Breast epithelium (tissue), 4 donors: ENCODE measurements around the gene LELP1. TPM values are rescaled to one million over a fixed set of nuclear protein-coding genes. Genes with fewer than 3 reads are reported as not detected.
"Not testable (repeated sequence)": the region's sequence is repeated elsewhere in the genome, so short reads cannot be mapped to it uniquely, and the experiment has no call there.

Experiments
- DNase-seq, 2 donors: peaks; one replicate each; pipeline ENCODE4 v3.0.0-alpha.2; 2019; ENCODE audit warnings: low spot score in 2 of 2
- H3K27ac ChIP-seq, 2 donors: fragments of 200-600 bp; sonication (generic) in 1 of 2; one replicate each; pipeline ENCODE4 v1.5.1; 2016 to 2019; ENCODE audit warnings: mild to moderate bottlenecking in 1 of 2
- H3K27me3 ChIP-seq, 2 donors: fragments of 200-600 bp; sonication (generic) in 1 of 2; one replicate each; pipeline versions ENCODE4 v1.5.1 to v1.6.0; 2017 to 2019; ENCODE audit warnings: control low read depth in 1 of 2, mild to moderate bottlenecking in 1 of 2
- H3K36me3 ChIP-seq: fragments of 200-600 bp; one replicate; pipeline ENCODE4 v1.5.1; 2019
- H3K4me1 ChIP-seq, 2 donors: fragments of 200-600 bp; sonication (generic); one replicate each; pipeline ENCODE4 v1.5.1; 2016 to 2019; ENCODE audit warnings: control low read depth in 1 of 2
- H3K4me3 ChIP-seq, 3 donors: fragments of 200-600 bp; sonication (generic); 1 replicate in 2 of 3; 2 replicates in 1 of 3; pipeline ENCODE4 v1.5.1; 2016 to 2019; ENCODE audit warnings: mild to moderate bottlenecking in 3 of 3, moderate library complexity in 2 of 3
- H3K9me3 ChIP-seq, 2 donors: fragments of 200-600 bp; sonication (generic) in 1 of 2; one replicate each; pipeline ENCODE4 v1.5.1; 2016 to 2019; ENCODE audit warnings: control low read depth in 1 of 2
- CTCF ChIP-seq, 3 donors: fragments of 450-650 bp; IDR thresholded peaks; one replicate each; pipeline ENCODE4 v1.5.1; 2016 to 2017; ENCODE audit warnings: antibody characterized with exemption in 3 of 3, mild to moderate bottlenecking in 3 of 3, moderate library complexity in 3 of 3
- POLR2A ChIP-seq: fragments of 450-650 bp; IDR thresholded peaks from one replicate; pipeline ENCODE4 v1.6.1; 2016; ENCODE audit warnings: antibody characterized with exemption, mild to moderate bottlenecking, moderate library complexity
- POLR2AphosphoS5 ChIP-seq, 3 donors: sonication (generic); formaldehyde crosslinking; IDR thresholded peaks; one replicate each; pipeline ENCODE4 v1.6.1; 2017; ENCODE audit warnings: antibody characterized with exemption in 3 of 3
- intact Hi-C: fragments of 100-400 bp; cut with DNase I; formaldehyde crosslinking; loops from one replicate; pipeline ENCODE4 v1.15.1; 2023; ENCODE audit warnings: low total_unique reads
- total RNA-seq, 3 donors: library from RNA; depleted of rRNA; stranded (reverse); fragments of >200 nt; gene quantifications; one replicate each; pipeline ENCODE4 v1.1.0, GENCODE V29; 2016

The LELP1 gene
- total RNA-seq, 3 donors from 2014 or later, result not detected

GRCh38 chr1:153180556-153180955 lies 22.7 kb upstream of the LELP1 start:
- Histone ChIP-seq H3K4me3 (no peak overlapping the region), H3K27me3 (no peaks in the 10 kb centered on the region), H3K27ac (no peak overlapping the region), H3K9me3 (peaks cover 3 to 4% of the 10 kb centered on the region in 2 donors), H3K36me3 (no peaks in the 10 kb centered on the region), H3K4me1 (no peaks in the 10 kb centered on the region)
- TF ChIP-seq CTCF (IDR thresholded peaks at IDR 0.05) (no peak), POLR2A (no peak), POLR2AphosphoS5 (IDR thresholded peaks at IDR 0.05) (no peak)
- no peak for DNase-seq
- intact Hi-C loops, result no loop called here

GRCh38 chr1:153188301-153188700 lies 14.9 kb upstream of the LELP1 start:
- peaks cover 8 to 12% of the 10 kb centered on the region in 2 donors for H3K9me3 ChIP-seq
- H3K27me3 ChIP-seq, H3K27ac ChIP-seq, intact Hi-C loops, H3K4me1 ChIP-seq, H3K4me3 ChIP-seq, DNase-seq, H3K36me3 ChIP-seq: not testable (repeated sequence)

GRCh38 chr1:153190373-153190772 lies 12.9 kb upstream of the LELP1 start:
- Histone ChIP-seq H3K27me3 (peaks cover 0 to 9% of the 10 kb centered on the region in 2 donors), H3K27ac (no peak overlapping the region), H3K9me3 (peaks cover 8 to 10% of the 10 kb centered on the region in 2 donors), H3K36me3 (no peaks in the 10 kb centered on the region), H3K4me3 (no peak overlapping the region), H3K4me1 (no peaks in the 10 kb centered on the region)
- TF ChIP-seq CTCF (IDR thresholded peaks at IDR 0.05), result no peak
- intact Hi-C loops, result no loop called here
- DNase-seq, result no peak

GRCh38 chr1:153192697-153193096 lies 10.5 kb upstream of the LELP1 start:
- Histone ChIP-seq H3K9me3 (peaks cover 0 to 8% of the 10 kb centered on the region in 2 donors), H3K27me3 (peaks cover 0 to 9% of the 10 kb centered on the region in 2 donors), H3K4me1 (no peaks in the 10 kb centered on the region), H3K4me3 (no peak overlapping the region), H3K27ac (no peak overlapping the region), H3K36me3 (no peaks in the 10 kb centered on the region)
- DNase-seq, result no peak
- intact Hi-C loops, result no loop called here
- no peak for TF ChIP-seq POLR2AphosphoS5 (IDR thresholded peaks at IDR 0.05)
- no peak for TF ChIP-seq CTCF (IDR thresholded peaks at IDR 0.05)
- no peak for TF ChIP-seq POLR2A

GRCh38 chr1:153194331-153195050 lies 8.7 kb upstream of the LELP1 start:
- TF ChIP-seq POLR2AphosphoS5 (IDR thresholded peaks at IDR 0.05) (no peak), POLR2A (no peak), CTCF (IDR thresholded peaks at IDR 0.05) (no peak)
- Histone ChIP-seq H3K4me1 (no peaks in the 10 kb centered on the region), H3K9me3 (no peaks in the 10 kb centered on the region), H3K27ac (no peak overlapping the region), H3K4me3 (no peak overlapping the region), H3K27me3 (peaks cover 0 to 9% of the 10 kb centered on the region in 2 donors), H3K36me3 (no peaks in the 10 kb centered on the region)
- intact Hi-C loops, result loop anchor here (5.0 kb wide), 1 partner anchor 868 kb away; no protein-coding TSS in a partner anchor
- DNase-seq, result no peak
